GM21723 (cell line): ENCODE results near the gene BCL2L13.
"Not testable (repeated sequence)": the region's sequence is repeated elsewhere in the genome, so short reads cannot be mapped to it uniquely, and the experiment has no call there.

Source experiments
- ATAC-seq: cut with Tn5 transposase; IDR thresholded peaks from one replicate; pipeline ENCODE4 v1.9.1; 2021; ENCODE audit warnings: mild to moderate bottlenecking, moderate library complexity; ENCODE audit not compliant: unreplicated experiment

BCL2L13 gene

GRCh38 chr22:17694193-17694592 is 55.6 kb downstream of the BCL2L13 start:
- ATAC-seq = no peak

- no peak for ATAC-seq
Measured at GRCh38 chr22:17694752-17695151, 56.2 kb downstream of the BCL2L13 start.

GRCh38 chr22:17695986-17696385 is 57.4 kb downstream of the BCL2L13 start:
- no peak for ATAC-seq

- not testable (repeated sequence) for ATAC-seq
Measured at GRCh38 chr22:17697196-17697595, 58.6 kb downstream of the BCL2L13 start.

GRCh38 chr22:17698276-17698675 is 59.7 kb downstream of the BCL2L13 start:
- not testable (repeated sequence) for ATAC-seq

- ATAC-seq = no peak
Measured at GRCh38 chr22:17698948-17699347, 60.4 kb downstream of the BCL2L13 start.

GRCh38 chr22:17699696-17700340 is 61.3 kb downstream of the BCL2L13 start:
- ATAC-seq = no peak

- no peak for ATAC-seq
Measured at GRCh38 chr22:17700778-17701177, 62.2 kb downstream of the BCL2L13 start.

- ATAC-seq = no peak
Measured at GRCh38 chr22:17703811-17704210, 65.3 kb downstream of the BCL2L13 start.

- ATAC-seq = no peak
Measured at GRCh38 chr22:17705546-17705945, 67.0 kb downstream of the BCL2L13 start.

GRCh38 chr22:17705951-17706900 is 67.7 kb downstream of the BCL2L13 start:
- ATAC-seq = peak; percentile 81

- no peak for ATAC-seq
Measured at GRCh38 chr22:17706947-17707346, 68.4 kb downstream of the BCL2L13 start.

- ATAC-seq = no peak
Measured at GRCh38 chr22:17707526-17707925, 69.0 kb downstream of the BCL2L13 start.

- no peak for ATAC-seq
Measured at GRCh38 chr22:17710023-17710422, 71.5 kb downstream of the BCL2L13 start.

GRCh38 chr22:17712441-17712840 is 73.9 kb downstream of the BCL2L13 start:
- no peak for ATAC-seq

- ATAC-seq = no peak
Measured at GRCh38 chr22:17716529-17716928, 78.0 kb downstream of the BCL2L13 start.

- no peak for ATAC-seq
Measured at GRCh38 chr22:17717708-17718107, 79.2 kb downstream of the BCL2L13 start.

- no peak for ATAC-seq
Measured at GRCh38 chr22:17719911-17720310, 81.4 kb downstream of the BCL2L13 start.

GRCh38 chr22:17724241-17724640 is 85.7 kb downstream of the BCL2L13 start:
- ATAC-seq = no peak

- no peak for ATAC-seq
Measured at GRCh38 chr22:17724678-17725499, 86.3 kb downstream of the BCL2L13 start.

GRCh38 chr22:17725500-17725796 is 86.9 kb downstream of the BCL2L13 start:
- no peak for ATAC-seq
